WTC11 (cell line): Measurements from ENCODE around the gene UQCR11. TPM values are rescaled to one million over a fixed set of nuclear protein-coding genes. Genes with fewer than 3 reads are reported as not detected.

Experiments used
- ATAC-seq: fragments of 200-7000 bp; cut with Tn5 transposase; 2 replicates; pipeline ENCODE4 v1.10.0; 2021; ENCODE audit warnings: mild to moderate bottlenecking, moderate library complexity
- CTCF ChIA-PET: fragments of 300-600 bp; sonication (Branson Sonifier 250); formaldehyde crosslinking; loops from one replicate; lab custom pipeline; 2021; ENCODE audit warnings: antibody characterized with exemption; lab: Charles Lee
- POLR2A ChIA-PET: fragments of 350-600 bp; sonication (Branson Sonifier 250); formaldehyde crosslinking; loops from one replicate; lab custom pipeline; 2021; ENCODE audit warnings: antibody characterized with exemption; lab: Charles Lee
- DNase-seq: peaks from one replicate; pipeline ENCODE4 v3.0.0; 2021; ENCODE audit warnings: low spot score
- H3K27ac Mint-ChIP-seq: 2 replicates; pipeline ENCODE4 v1.8.0; 2021; ENCODE audit warnings: mixed read lengths
- H3K27me3 Mint-ChIP-seq: 2 replicates; pipeline ENCODE4 v1.8.0; 2021; ENCODE audit warnings: low read depth, mild to moderate bottlenecking, moderate library complexity, mixed read lengths
- H3K36me3 Mint-ChIP-seq: 2 replicates; pipeline ENCODE4 v1.8.0; 2021; ENCODE audit warnings: mixed read lengths
- H3K4me1 Mint-ChIP-seq: 2 replicates; pipeline ENCODE4 v1.8.0; 2022; ENCODE audit warnings: mixed read lengths
- H3K4me3 Mint-ChIP-seq: 2 replicates; pipeline ENCODE4 v1.8.0; 2021; ENCODE audit warnings: mild to moderate bottlenecking, moderate library complexity, mixed read lengths
- H3K9me3 Mint-ChIP-seq: 2 replicates; pipeline ENCODE4 v1.8.0; 2021; ENCODE audit warnings: mixed read lengths
- ATF3 ChIP-seq: sonication (generic); formaldehyde crosslinking; conservative IDR thresholded peaks from 2 replicates; pipeline ENCODE4 v1.8.1; 2022; ENCODE audit warnings: mild to moderate bottlenecking, missing genetic modification reagents
- CBFB ChIP-seq: sonication (generic); formaldehyde crosslinking; IDR thresholded peaks from 2 replicates; pipeline ENCODE4 v1.8.1; 2022; ENCODE audit warnings: mild to moderate bottlenecking, low read depth, missing genetic modification reagents
- CREB1 ChIP-seq: sonication (generic); formaldehyde crosslinking; IDR thresholded peaks from 2 replicates; pipeline ENCODE4 v1.8.0; 2023; ENCODE audit warnings: mild to moderate bottlenecking, missing genetic modification reagents
- CREM ChIP-seq: sonication (generic); formaldehyde crosslinking; IDR thresholded peaks from 2 replicates; pipeline ENCODE4 v1.8.1; 2022; ENCODE audit warnings: mild to moderate bottlenecking, missing genetic modification reagents, moderate library complexity
- E2F1 ChIP-seq: sonication (generic); formaldehyde crosslinking; IDR thresholded peaks from 2 replicates; pipeline ENCODE4 v1.8.0; 2022; ENCODE audit warnings: mild to moderate bottlenecking, missing genetic modification reagents
- ELF4 ChIP-seq: sonication (generic); formaldehyde crosslinking; IDR thresholded peaks from 2 replicates; pipeline ENCODE4 v1.8.1; 2022; ENCODE audit warnings: low read depth, mild to moderate bottlenecking, moderate library complexity, missing genetic modification reagents
- EMX1 ChIP-seq: fragments of 250-450 bp; sonication (Bioruptor Pico); IDR thresholded peaks from 2 replicates; pipeline ENCODE4 v1.8.0; 2021; ENCODE audit warnings: mild to moderate bottlenecking
- ESRRA ChIP-seq: sonication (generic); formaldehyde crosslinking; IDR thresholded peaks from 2 replicates; pipeline ENCODE4 v1.8.1; 2022; ENCODE audit warnings: mild to moderate bottlenecking, missing genetic modification reagents, borderline replicate concordance
- FOXJ3 ChIP-seq: sonication (generic); formaldehyde crosslinking; IDR thresholded peaks from 2 replicates; pipeline ENCODE4 v1.9.0; 2021; ENCODE audit warnings: missing genetic modification reagents, mild to moderate bottlenecking, borderline replicate concordance
- FOXK1 ChIP-seq: sonication (generic); formaldehyde crosslinking; IDR thresholded peaks from 2 replicates; pipeline ENCODE4 v1.8.0; 2022; ENCODE audit warnings: mild to moderate bottlenecking, moderate library complexity, missing genetic modification reagents
- FOXP4 ChIP-seq: sonication (generic); formaldehyde crosslinking; IDR thresholded peaks from 2 replicates; pipeline ENCODE4 v1.8.0; 2022; ENCODE audit warnings: mild to moderate bottlenecking, missing genetic modification reagents
- IRF2 ChIP-seq: sonication (generic); formaldehyde crosslinking; IDR thresholded peaks from 2 replicates; pipeline ENCODE4 v1.8.0; 2022; ENCODE audit warnings: low read depth, missing genetic modification reagents, borderline replicate concordance
- MLX ChIP-seq: sonication (generic); formaldehyde crosslinking; IDR thresholded peaks from 2 replicates; pipeline ENCODE4 v1.8.1; 2023; ENCODE audit warnings: mild to moderate bottlenecking, missing genetic modification reagents, moderate library complexity
- NFATC4 ChIP-seq: fragments of 250-450 bp; sonication (Bioruptor Pico); IDR thresholded peaks from 2 replicates; pipeline ENCODE4 v1.9.0; 2021; ENCODE audit warnings: mild to moderate bottlenecking
- NR2C2 ChIP-seq: sonication (generic); formaldehyde crosslinking; IDR thresholded peaks from 2 replicates; pipeline ENCODE4 v1.8.0; 2022; ENCODE audit warnings: mild to moderate bottlenecking, missing genetic modification reagents
- NR3C1 ChIP-seq: sonication (generic); formaldehyde crosslinking; conservative IDR thresholded peaks from 2 replicates; pipeline ENCODE4 v1.8.1; 2023; ENCODE audit warnings: low read depth, mild to moderate bottlenecking, missing genetic modification reagents
- RORB ChIP-seq: fragments of 250-450 bp; sonication (Bioruptor Pico); IDR thresholded peaks from 2 replicates; pipeline ENCODE4 v1.9.0; 2021; ENCODE audit warnings: mild to moderate bottlenecking
- SOX15 ChIP-seq: fragments of 250-450 bp; sonication (Bioruptor Pico); IDR thresholded peaks from 2 replicates; pipeline ENCODE4 v1.9.0; 2021; ENCODE audit warnings: mild to moderate bottlenecking
- SP1 ChIP-seq: sonication (generic); formaldehyde crosslinking; conservative IDR thresholded peaks from 2 replicates; pipeline ENCODE4 v1.8.1; 2022; ENCODE audit warnings: missing genetic modification reagents
- TCF7 ChIP-seq: sonication (generic); formaldehyde crosslinking; IDR thresholded peaks from 2 replicates; pipeline ENCODE4 v1.8.0; 2022; ENCODE audit warnings: mild to moderate bottlenecking, low read depth, missing genetic modification reagents, moderate library complexity
- TEAD4 ChIP-seq: sonication (generic); formaldehyde crosslinking; IDR thresholded peaks from 2 replicates; pipeline ENCODE4 v1.8.0; 2022; ENCODE audit warnings: mild to moderate bottlenecking, missing genetic modification reagents
- ZBTB43 ChIP-seq: sonication (generic); formaldehyde crosslinking; IDR thresholded peaks from 2 replicates; pipeline ENCODE4 v1.8.1; 2023; ENCODE audit warnings: mild to moderate bottlenecking, missing genetic modification reagents
- ZMAT4 ChIP-seq: fragments of 250-450 bp; sonication (Bioruptor Pico); IDR thresholded peaks from 2 replicates; pipeline ENCODE4 v1.9.0; 2021; ENCODE audit warnings: mild to moderate bottlenecking
- ZNF138 ChIP-seq: sonication (generic); formaldehyde crosslinking; conservative IDR thresholded peaks from 2 replicates; pipeline ENCODE4 v1.8.1; 2022; ENCODE audit warnings: mild to moderate bottlenecking, moderate library complexity, missing genetic modification reagents
- ZNF396 ChIP-seq: fragments of 250-450 bp; sonication (Bioruptor Pico); IDR thresholded peaks from 2 replicates; pipeline ENCODE4 v1.8.0; 2021; ENCODE audit warnings: mild to moderate bottlenecking, moderate library complexity, borderline replicate concordance
- total RNA-seq: library from RNA; stranded (reverse); gene quantifications from 3 replicates; pipeline ENCODE4 v1.2.3, GENCODE V29; 2021

Gene UQCR11
- total RNA-seq, 1 experiment from 2014 or later, result 198 TPM

GRCh38 chr19:1574354-1575136 lies 30.7 kb downstream of the UQCR11 start:
- CTCF ChIA-PET, result interaction anchor here (1.0 to 4.1 kb wide), 3 partner anchors 16 to 28 kb away, joined by 4 to 17 read pairs (median 4); partner anchors contain the start of gene MBD3
- Mint-ChIP-seq H3K36me3 (no peaks in the 10 kb centered on the region), H3K4me3 (no peak overlapping the region), H3K27me3 (peaks cover 26% of the 10 kb centered on the region), H3K27ac (no peak overlapping the region; the same call in 1 of the 2 replicates), H3K4me1 (peaks cover 6% of the 10 kb centered on the region), H3K9me3 (0 out of 2 replicates have a peak, but pooled peaks cover 3% of the 10 kb centered on the region)
- DNase-seq (no peak), ATAC-seq (no peak)
- no peak for TF ChIP-seq NFATC4 (CRISPR knock-in tag)
- TF ChIP-seq FOXK1 (CRISPR knock-in tag), result no peak
- no peak for TF ChIP-seq EMX1 (CRISPR knock-in tag)
- no peak for TF ChIP-seq SOX15
- TF ChIP-seq TEAD4 (CRISPR knock-in tag), result no peak
- TF ChIP-seq ZMAT4 (CRISPR knock-in tag), result no peak
- no peak for TF ChIP-seq ESRRA
- no peak for TF ChIP-seq TCF7 (CRISPR knock-in tag)
- TF ChIP-seq CREB1 (CRISPR knock-in tag), result no peak
- no peak for TF ChIP-seq RORB (CRISPR knock-in tag)
- POLR2A ChIA-PET, result interaction anchor here (0.6 kb wide), 1 partner anchor 1127 kb away, joined by 6 read pairs; no protein-coding TSS in a partner anchor

- Mint-ChIP-seq H3K4me1 (peaks cover 6% of the 10 kb centered on the region), H3K9me3 (0 out of 2 replicates have a peak, but pooled peaks cover 3% of the 10 kb centered on the region), H3K27ac (no peak overlapping the region), H3K27me3 (peaks cover 38% of the 10 kb centered on the region), H3K36me3 (no peaks in the 10 kb centered on the region), H3K4me3 (no peak overlapping the region)
- POLR2A ChIA-PET, result no interaction called here
- TF ChIP-seq IRF2 (CRISPR knock-in tag), result no peak
- TF ChIP-seq NR2C2, result no peak
- TF ChIP-seq CBFB (CRISPR knock-in tag), result no peak
- TF ChIP-seq FOXJ3, result no peak
- TF ChIP-seq ZNF138 (CRISPR knock-in tag), result no peak
- ATAC-seq (no peak), DNase-seq (no peak)
- CTCF ChIA-PET, result interaction anchor here (0.8 to 1.9 kb wide), 4 partner anchors 18 to 254 kb away, joined by 3 to 8 read pairs (median 4); no protein-coding TSS in a partner anchor
Measured at GRCh38 chr19:1572795-1573194, 32.5 kb downstream of the UQCR11 start.

GRCh38 chr19:1571358-1571757 lies 33.9 kb downstream of the UQCR11 start:
- no peak for ATAC-seq
- Mint-ChIP-seq H3K27ac (no peak overlapping the region), H3K9me3 (0 out of 2 replicates have a peak, but pooled peaks cover 3% of the 10 kb centered on the region), H3K4me1 (peaks cover 6% of the 10 kb centered on the region), H3K36me3 (no peaks in the 10 kb centered on the region), H3K27me3 (peaks cover 38% of the 10 kb centered on the region), H3K4me3 (no peak overlapping the region)
- DNase-seq, result no peak
- ChIA-PET CTCF (interaction anchor here (1.9 kb wide), 1 partner anchor 25 kb away, joined by 8 read pairs; no protein-coding TSS in a partner anchor), POLR2A (no interaction called here)
- no peak for TF ChIP-seq FOXJ3
- no peak for TF ChIP-seq MLX (CRISPR knock-in tag)
- TF ChIP-seq ATF3, result no peak
- TF ChIP-seq ZNF396 (CRISPR knock-in tag), result no peak
- no peak for TF ChIP-seq IRF2 (CRISPR knock-in tag)
- TF ChIP-seq TCF7 (CRISPR knock-in tag), result no peak
- TF ChIP-seq CREM, result no peak
- no peak for TF ChIP-seq ZBTB43
- TF ChIP-seq SP1, result no peak
- TF ChIP-seq CBFB (CRISPR knock-in tag), result no peak
- TF ChIP-seq E2F1, result no peak
- TF ChIP-seq FOXP4 (CRISPR knock-in tag), result no peak
- TF ChIP-seq NR3C1, result no peak
- TF ChIP-seq EMX1 (CRISPR knock-in tag), result no peak
- TF ChIP-seq ELF4 (CRISPR knock-in tag), result no peak
